Measurements from ENCODE around the gene ATP4B.
"Not testable (repeated sequence)": the region's sequence is repeated elsewhere in the genome, so short reads cannot be mapped to it uniquely, and the experiment has no call there.

ATP4B gene

DNA sequence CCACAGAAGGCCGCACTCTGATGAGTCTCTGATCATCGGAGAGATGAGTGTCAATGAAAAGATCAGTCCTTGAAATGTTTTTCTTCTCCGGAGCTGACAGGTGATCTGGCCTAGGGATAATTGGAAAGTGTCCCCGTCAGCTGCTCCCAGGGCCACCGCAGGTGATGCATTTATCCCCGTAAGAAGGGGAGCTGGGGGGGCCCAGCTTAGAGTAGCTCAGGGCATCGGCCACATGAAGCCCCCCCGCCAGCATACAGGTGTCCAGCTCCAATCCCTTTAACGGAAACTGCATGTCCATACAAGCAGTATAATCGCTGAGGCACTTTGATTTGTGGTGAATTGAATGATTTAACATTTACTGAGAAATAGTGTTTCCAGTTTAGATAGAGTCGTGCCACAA is 27.7 kb downstream of the ATP4B start:
- TF ChIP-seq, protein P1, sequence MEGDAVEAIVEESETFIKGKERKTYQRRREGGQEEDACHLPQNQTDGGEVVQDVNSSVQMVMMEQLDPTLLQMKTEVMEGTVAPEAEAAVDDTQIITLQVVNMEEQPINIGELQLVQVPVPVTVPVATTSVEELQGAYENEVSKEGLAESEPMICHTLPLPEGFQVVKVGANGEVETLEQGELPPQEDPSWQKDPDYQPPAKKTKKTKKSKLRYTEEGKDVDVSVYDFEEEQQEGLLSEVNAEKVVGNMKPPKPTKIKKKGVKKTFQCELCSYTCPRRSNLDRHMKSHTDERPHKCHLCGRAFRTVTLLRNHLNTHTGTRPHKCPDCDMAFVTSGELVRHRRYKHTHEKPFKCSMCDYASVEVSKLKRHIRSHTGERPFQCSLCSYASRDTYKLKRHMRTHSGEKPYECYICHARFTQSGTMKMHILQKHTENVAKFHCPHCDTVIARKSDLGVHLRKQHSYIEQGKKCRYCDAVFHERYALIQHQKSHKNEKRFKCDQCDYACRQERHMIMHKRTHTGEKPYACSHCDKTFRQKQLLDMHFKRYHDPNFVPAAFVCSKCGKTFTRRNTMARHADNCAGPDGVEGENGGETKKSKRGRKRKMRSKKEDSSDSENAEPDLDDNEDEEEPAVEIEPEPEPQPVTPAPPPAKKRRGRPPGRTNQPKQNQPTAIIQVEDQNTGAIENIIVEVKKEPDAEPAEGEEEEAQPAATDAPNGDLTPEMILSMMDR (conservative IDR thresholded peaks at IDR 0.05; ENCODE audit: low read depth, low read length), result no peak
- DNase-seq (ENCODE audit: low read depth), result no peak

DNA sequence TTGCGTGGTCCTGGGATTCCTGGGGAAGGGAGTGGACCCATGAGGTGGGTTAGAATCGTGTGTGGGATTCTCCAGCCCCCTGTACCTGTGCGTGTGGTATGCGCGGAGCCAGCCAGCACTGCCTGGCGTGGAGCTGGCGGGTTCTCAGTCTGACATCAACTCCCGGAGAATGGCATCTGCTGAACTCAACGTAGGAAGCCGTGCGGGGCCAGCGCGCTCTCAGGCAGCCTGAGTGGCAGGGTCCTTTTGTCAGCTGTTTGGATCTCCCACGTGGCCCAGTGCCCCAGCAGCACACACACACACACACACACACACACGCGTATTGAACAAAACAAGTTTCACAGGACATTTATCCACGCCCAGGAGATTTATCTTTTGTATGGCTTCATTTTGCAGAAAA is 28.1 kb downstream of the ATP4B start:
- no peak overlapping the region for H3K4me3 ChIP-seq (ENCODE audit: low read depth, low read length)
- TF ChIP-seq, protein P1 (conservative IDR thresholded peaks at IDR 0.05; ENCODE audit: low read depth, low read length), result no peak
- no peak for DNase-seq (ENCODE audit: low read depth)

More for the DNA sequence above, 27.7 kb downstream of the ATP4B start:
- H3K4me3 ChIP-seq (ENCODE audit: low read depth, low read length), result no peak overlapping the region

DNA sequence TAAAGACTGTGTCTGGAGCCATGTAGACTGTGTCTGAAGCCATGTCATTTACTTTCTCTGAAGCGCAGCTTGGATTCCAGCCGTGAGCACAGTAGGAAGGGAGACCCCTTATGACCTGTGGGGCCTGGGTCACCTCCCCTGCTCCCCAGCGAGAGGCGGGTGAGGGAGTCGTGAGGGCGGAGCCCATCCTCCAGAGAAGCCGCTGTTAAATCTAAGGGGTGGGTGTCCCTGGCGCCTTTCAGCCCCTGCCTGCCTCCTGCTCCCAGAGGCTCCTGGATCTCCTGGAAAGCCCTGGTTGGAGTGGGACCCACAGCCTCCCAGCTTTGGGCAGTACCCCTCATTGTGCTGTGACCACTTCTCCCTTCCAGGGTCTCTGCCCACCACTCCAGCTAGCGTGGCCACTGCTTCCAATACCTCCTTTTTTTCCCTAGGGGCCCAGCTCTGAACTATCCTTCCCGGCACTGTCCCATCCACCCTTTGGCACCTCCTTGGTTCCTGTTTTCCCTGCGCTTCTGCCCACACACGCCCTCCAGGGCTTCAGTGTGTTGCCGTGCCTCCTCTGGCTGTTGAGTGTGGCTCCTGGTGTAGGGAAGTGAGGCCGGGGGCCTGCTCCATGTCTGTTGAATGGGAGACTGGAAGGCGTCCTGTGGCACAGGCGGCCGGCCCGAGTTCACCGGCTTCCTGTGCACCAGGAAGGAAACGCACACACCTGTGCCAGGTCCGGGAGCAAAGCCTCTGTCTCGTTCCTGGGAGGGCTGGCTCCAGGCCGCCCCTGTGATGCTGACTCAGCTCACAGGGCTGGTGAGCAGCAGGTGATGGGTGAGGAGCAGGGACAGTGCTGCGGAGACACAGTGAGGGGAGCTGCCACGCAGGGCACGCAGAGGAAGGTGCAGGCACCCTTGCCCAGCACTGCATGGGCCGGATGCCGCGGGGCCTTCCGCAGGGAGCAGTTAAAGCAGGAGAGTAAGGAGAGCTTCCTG is 29.4 kb downstream of the ATP4B start:
- DNase-seq (ENCODE audit: low read depth), result no peak
- H3K4me3 ChIP-seq (ENCODE audit: low read depth, low read length), result no peak overlapping the region
- TF ChIP-seq, protein P1 (conservative IDR thresholded peaks at IDR 0.05; ENCODE audit: low read depth, low read length), result no peak

DNA sequence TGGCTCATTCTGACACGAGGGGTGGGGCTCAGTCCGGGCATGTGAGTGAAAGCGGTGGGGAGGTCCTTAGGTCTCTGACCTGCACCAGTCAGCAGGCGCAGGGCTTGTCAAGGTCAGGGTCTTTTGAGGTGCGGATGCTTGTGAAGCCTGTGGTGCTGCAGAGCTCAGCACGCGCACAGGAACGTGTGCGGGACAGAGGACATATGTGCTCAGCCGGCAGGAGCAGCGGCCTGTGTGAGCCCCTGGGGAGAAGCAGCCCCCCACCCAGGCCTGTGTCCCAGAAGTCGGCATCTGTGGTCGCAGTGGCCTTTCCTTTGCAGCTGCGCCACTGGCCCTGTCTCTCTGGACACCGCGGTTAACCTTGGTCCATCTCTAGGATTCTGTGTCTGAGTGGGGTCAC is 30.9 kb downstream of the ATP4B start:
- TF ChIP-seq, protein P1 (conservative IDR thresholded peaks at IDR 0.05; ENCODE audit: low read depth, low read length), result no peak
- no peak overlapping the region for H3K4me3 ChIP-seq (ENCODE audit: low read depth, low read length)
- no peak for DNase-seq (ENCODE audit: low read depth)

DNA sequence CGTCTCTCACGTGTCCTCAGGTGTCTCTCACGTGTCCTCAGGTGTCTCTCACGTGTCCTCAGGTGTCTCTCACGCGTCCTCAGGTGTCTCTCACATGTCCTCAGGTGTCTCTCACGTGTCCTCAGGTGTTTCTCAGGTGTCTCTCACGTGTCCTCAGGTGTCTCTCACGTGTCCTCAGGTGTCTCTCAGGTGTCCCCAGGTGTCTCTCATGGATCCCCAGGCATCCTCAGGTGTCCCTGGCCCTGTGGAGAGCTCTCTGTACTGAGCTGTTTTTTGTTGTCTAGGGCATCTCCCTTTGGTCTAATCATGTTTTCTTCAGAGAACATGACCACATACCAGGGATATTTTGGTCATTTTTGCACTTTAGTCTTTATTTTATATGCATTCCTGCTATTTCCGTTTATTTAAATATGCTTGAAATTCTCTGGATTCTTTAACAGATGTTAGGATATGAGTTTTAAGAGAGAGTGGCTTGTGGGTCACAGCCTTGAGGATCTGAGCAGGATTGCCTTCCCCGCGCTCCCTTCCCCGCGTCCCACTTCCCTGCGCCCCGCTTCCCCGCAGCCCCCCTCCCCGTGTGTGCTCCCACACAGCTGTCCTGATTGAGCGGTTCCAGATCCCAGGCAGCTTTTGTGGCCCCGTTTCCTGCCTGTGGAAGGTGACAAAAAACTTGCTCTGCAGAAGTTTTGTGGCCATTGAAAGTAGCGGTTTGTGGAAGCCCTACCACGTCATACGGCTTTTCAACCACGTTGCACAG is 31.9 kb downstream of the ATP4B start:
- TF ChIP-seq, protein P1 (conservative IDR thresholded peaks at IDR 0.05; ENCODE audit: low read depth, low read length), result no peak
- DNase-seq (ENCODE audit: low read depth), result peak; percentile 75

DNA sequence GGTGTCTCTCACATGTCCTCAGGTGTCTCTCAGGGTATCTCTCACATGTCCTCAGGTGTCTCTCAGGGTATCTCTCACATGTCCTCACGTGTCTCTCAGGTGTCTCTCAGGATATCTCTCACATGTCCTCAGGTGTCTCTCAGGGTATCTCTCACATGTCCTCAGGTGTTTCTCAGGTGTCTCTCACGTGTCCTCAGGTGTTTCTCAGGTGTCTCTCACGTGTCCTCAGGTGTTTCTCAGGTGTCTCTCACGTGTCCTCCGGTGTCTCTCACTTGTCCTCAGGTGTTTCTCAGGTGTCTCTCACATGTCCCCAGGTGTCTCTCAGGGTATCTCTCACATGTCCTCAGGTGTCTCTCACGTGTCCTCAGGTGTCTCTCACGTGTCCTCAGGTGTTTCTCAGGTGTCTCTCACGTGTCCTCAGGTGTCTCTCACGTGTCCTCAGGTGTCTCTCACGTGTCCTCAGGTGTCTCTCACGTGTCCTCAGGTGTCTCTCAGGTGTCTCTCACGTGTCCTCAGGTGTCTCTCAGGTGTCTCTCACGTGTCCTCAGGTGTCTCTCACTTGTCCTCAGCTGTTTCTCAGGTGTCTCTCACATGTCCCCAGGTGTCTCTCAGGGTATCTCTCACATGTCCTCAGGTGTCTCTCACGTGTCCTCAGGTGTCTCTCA is 33.2 kb downstream of the ATP4B start:
- not testable (repeated sequence) for H3K4me3 ChIP-seq (ENCODE audit: low read depth, low read length); DNase-seq (ENCODE audit: low read depth)

More for the DNA sequence above, 31.9 kb downstream of the ATP4B start:
- H3K4me3 ChIP-seq (ENCODE audit: low read depth, low read length), result no peak overlapping the region

DNA sequence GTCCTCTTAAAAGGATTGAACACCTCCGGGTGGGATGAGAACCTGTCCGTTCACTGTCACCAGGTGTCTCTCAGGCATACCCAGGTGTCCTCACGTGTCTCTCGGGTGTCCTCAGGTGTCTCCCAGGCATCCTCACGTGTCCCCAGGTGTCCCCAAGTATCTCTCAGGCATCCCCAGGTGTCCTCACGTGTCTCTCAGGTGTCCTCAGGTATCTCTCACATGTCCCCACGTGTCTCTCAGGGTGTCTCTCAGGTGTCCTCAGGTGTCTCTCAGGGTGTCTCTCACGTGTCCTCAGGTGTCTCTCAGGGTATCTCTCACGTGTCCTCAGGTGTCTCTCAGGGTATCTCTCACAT is 33.8 kb downstream of the ATP4B start:
- DNase-seq (ENCODE audit: low read depth), result no peak
- TF ChIP-seq, protein P1 (conservative IDR thresholded peaks at IDR 0.05; ENCODE audit: low read depth, low read length), result no peak
- no peak overlapping the region for H3K4me3 ChIP-seq (ENCODE audit: low read depth, low read length)

Data from choroid plexus epithelial cell (primary cell).